Ascending aorta (tissue), 2 donors: ENCODE measurements around the gene TMEM234. TPM values are rescaled to one million over a fixed set of nuclear protein-coding genes. Genes with fewer than 3 reads are reported as not detected.

Experiments used
- DNase-seq, 2 donors: peaks; one replicate each; pipeline ENCODE4 v3.0.0-alpha.2; 2019; ENCODE audit warnings: low spot score in 2 of 2
- H3K27ac ChIP-seq, 2 donors: fragments of 200-600 bp; sonication (generic); one replicate each; pipeline ENCODE4 v1.5.1; 2016 to 2017; ENCODE audit warnings: mild to moderate bottlenecking in 1 of 2
- H3K27me3 ChIP-seq: fragments of 200-600 bp; sonication (generic); one replicate; pipeline ENCODE4 v1.5.1; 2017
- H3K36me3 ChIP-seq, 2 donors: fragments of 200-600 bp; sonication (generic); one replicate each; pipeline ENCODE4 v1.5.1; 2016
- H3K4me1 ChIP-seq, 2 donors: fragments of 200-600 bp; sonication (generic); one replicate each; pipeline ENCODE4 v1.5.1; 2016 to 2017; ENCODE audit warnings: mild to moderate bottlenecking in 1 of 2
- H3K4me3 ChIP-seq, 2 donors: fragments of 200-600 bp; sonication (generic); one replicate each; pipeline ENCODE4 v1.5.1; 2016 to 2017; ENCODE audit warnings: mild to moderate bottlenecking in 1 of 2
- H3K9me3 ChIP-seq, 2 donors: fragments of 200-600 bp; sonication (generic); one replicate each; pipeline ENCODE4 v1.5.1; 2016
- intact Hi-C: fragments of 100-400 bp; cut with DNase I; formaldehyde crosslinking; loops from one replicate; pipeline ENCODE4 v1.15.1; 2023
- total RNA-seq: library from RNA; depleted of rRNA; stranded (reverse); fragments of >200 nt; gene quantifications from one replicate; pipeline ENCODE4 v1.1.0, GENCODE V29; 2016
- TF ChIP-seq, protein P1 (sequence below), 3 experiments: fragments of 200-600 bp in 2 of 3; fragments of 450-650 bp in 1 of 3; sonication (generic) in 2 of 3; IDR thresholded peaks; one replicate each; pipeline ENCODE4 v1.5.1; 2016 to 2019; ENCODE audit warnings: antibody characterized with exemption in 3 of 3, mild to moderate bottlenecking in 1 of 3, moderate library complexity in 1 of 3

TMEM234 gene
- total RNA-seq, 1 donor from 2014 or later = 4.0 TPM

DNA sequence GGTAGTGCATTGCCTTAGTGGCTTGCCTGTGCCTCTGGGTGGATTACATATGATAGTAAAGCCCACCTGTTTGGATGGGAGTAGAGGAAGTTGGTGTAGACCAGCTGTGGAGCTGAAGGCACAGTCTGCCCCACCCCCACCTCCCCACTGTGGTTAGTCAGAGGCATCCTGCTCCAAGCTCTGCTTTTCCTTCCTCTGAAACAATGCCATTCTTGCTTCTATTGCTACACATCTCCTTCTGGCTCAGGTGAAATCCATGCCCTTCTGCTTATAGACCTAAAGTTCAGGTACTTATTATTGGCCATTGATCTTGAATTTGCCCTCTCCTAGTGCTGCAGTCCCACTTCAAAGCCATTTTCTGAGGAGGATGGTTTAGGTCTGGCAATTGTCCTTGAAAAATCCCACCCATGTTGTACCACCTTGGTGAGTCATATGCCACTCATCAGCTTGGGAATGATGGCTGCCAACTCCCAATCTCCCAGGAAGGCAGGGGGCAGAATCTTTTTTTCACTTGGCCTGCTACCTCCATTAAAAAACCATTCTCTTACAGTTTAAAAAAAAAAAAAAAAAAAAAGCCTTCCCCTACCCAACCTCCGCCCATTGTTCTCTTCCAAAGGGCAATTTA, 49.4 kb downstream of the TMEM234 start:
- Histone ChIP-seq H3K9me3 (no peaks in the 10 kb centered on the region), H3K27me3 (no peaks in the 10 kb centered on the region), H3K4me3 (no peak overlapping the region), H3K4me1 (no peaks in the 10 kb centered on the region), H3K36me3 (peaks cover 64 to 65% of the 10 kb centered on the region in 2 donors), H3K27ac (no peak overlapping the region)
- TF ChIP-seq, protein P1, sequence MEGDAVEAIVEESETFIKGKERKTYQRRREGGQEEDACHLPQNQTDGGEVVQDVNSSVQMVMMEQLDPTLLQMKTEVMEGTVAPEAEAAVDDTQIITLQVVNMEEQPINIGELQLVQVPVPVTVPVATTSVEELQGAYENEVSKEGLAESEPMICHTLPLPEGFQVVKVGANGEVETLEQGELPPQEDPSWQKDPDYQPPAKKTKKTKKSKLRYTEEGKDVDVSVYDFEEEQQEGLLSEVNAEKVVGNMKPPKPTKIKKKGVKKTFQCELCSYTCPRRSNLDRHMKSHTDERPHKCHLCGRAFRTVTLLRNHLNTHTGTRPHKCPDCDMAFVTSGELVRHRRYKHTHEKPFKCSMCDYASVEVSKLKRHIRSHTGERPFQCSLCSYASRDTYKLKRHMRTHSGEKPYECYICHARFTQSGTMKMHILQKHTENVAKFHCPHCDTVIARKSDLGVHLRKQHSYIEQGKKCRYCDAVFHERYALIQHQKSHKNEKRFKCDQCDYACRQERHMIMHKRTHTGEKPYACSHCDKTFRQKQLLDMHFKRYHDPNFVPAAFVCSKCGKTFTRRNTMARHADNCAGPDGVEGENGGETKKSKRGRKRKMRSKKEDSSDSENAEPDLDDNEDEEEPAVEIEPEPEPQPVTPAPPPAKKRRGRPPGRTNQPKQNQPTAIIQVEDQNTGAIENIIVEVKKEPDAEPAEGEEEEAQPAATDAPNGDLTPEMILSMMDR (IDR thresholded peaks at IDR 0.05) = no peak
- DNase-seq = no peak
- intact Hi-C loops = loop anchor here (10.0 kb wide), 1 partner anchor 158 kb away; the partner anchor contains the start of gene KHDRBS1

DNA sequence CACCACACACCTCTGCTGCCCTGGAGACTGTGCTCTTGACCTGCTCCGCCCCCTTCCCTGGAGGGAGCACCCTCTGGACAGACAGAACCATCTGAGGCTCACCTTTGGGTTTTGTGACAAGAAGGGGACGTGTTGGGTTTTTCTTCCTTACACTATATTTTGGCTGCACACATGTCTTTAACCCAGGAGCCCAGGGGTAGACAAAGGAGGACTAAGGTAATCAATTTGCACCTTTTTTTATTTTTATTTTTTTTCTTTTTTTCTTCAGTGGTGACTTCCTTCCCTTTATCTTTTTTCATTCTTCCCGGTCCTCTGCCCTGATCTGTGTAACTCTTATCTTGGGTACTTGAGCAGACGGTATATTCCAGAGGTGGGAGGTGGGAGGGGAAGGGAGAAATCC, 51.2 kb downstream of the TMEM234 start:
- peaks cover 79 to 82% of the 10 kb centered on the region in 2 donors for H3K36me3 ChIP-seq
- H3K27ac ChIP-seq = no peak overlapping the region

More for the DNA sequence above, 51.2 kb downstream of the TMEM234 start:
- TF ChIP-seq, protein P1 (IDR thresholded peaks at IDR 0.05) = no peak
- intact Hi-C loops = loop anchor here (10.0 kb wide), 1 partner anchor 156 kb away; the partner anchor contains the start of gene KHDRBS1
- no peaks in the 10 kb centered on the region for H3K4me1 ChIP-seq
- DNase-seq = no peak
- no peak overlapping the region for H3K4me3 ChIP-seq
- H3K9me3 ChIP-seq = no peaks in the 10 kb centered on the region
- H3K27me3 ChIP-seq = no peaks in the 10 kb centered on the region

Other genes with a start within 250 kb of the TMEM234 start
- gene KHDRBS1, start 208.5 kb downstream of the TMEM234 start, total RNA-seq = 120 TPM
- gene TMEM39B, start 149.4 kb downstream of the TMEM234 start, total RNA-seq = 2.6 TPM
- gene KPNA6, start 114.3 kb downstream of the TMEM234 start, total RNA-seq = 26.1 TPM
- 83.8 TPM for gene TXLNA, start 42.7 kb downstream of the TMEM234 start, total RNA-seq
- gene CCDC28B, start 21.8 kb downstream of the TMEM234 start, total RNA-seq = 29.1 TPM
- gene IQCC, start 16.7 kb downstream of the TMEM234 start, total RNA-seq = not detected
- gene DCDC2B, start 13.3 kb downstream of the TMEM234 start, total RNA-seq = not detected
- 234 TPM for gene EIF3I, start 54 bp upstream of the TMEM234 start, total RNA-seq
- gene FAM167B, start 24.9 kb upstream of the TMEM234 start, total RNA-seq = 26.1 TPM
- not detected for gene LCK, start 28.9 kb upstream of the TMEM234 start, total RNA-seq
- gene HDAC1, start 69.7 kb upstream of the TMEM234 start, total RNA-seq = 75.0 TPM
- gene MARCKSL1, start 113.9 kb upstream of the TMEM234 start, total RNA-seq = 21.8 TPM
- 12.2 TPM for gene FAM229A, start 140.1 kb upstream of the TMEM234 start, total RNA-seq
- gene TSSK3, start 140.2 kb upstream of the TMEM234 start, total RNA-seq = 4.8 TPM
- gene BSDC1, start 172.1 kb upstream of the TMEM234 start, total RNA-seq = 56.1 TPM
- gene ZBTB8B, start 242.7 kb upstream of the TMEM234 start, total RNA-seq = under 0.01 TPM